ACHN (cell line): ENCODE data around the gene PSG5.
"Not testable (repeated sequence)": the region's sequence is repeated elsewhere in the genome, so short reads cannot be mapped to it uniquely, and the experiment has no call there.

Experiments used
- DNase-seq: peaks from one replicate; pipeline ENCODE4 v3.0.0-alpha.2; 2015
- in situ Hi-C: cut with HindIII; loops from 2 replicates; pipeline ENCODE4 v1.10.0; 2017; ENCODE audit warnings: low sequenced_read_pairs, low pct_ligation_motif_present, low pct_unique_long_range_greater_than_20kb

The PSG5 gene

GRCh38 chr19:43194397-43194796 is 8.1 kb upstream of the PSG5 start:
- DNase-seq, in situ Hi-C loops: not testable (repeated sequence)

- DNase-seq, in situ Hi-C loops: not testable (repeated sequence)
These were observed 6.2 kb upstream of the PSG5 start for GRCh38 chr19:43192381-43193155.

- in situ Hi-C loops, DNase-seq: not testable (repeated sequence)
These were observed 1.8 kb upstream of the PSG5 start for GRCh38 chr19:43188092-43188491.

- in situ Hi-C loops, result not testable (repeated sequence)
- peak; percentile 31 for DNase-seq
These were observed 4.2 kb downstream of the PSG5 start for GRCh38 chr19:43181869-43182771.

GRCh38 chr19:43179569-43180147 is 6.7 kb downstream of the PSG5 start:
- in situ Hi-C loops, DNase-seq: not testable (repeated sequence)

- DNase-seq, in situ Hi-C loops: not testable (repeated sequence)
These were observed 7.8 kb downstream of the PSG5 start for GRCh38 chr19:43178577-43178976.

GRCh38 chr19:43165906-43166305 is 20.4 kb downstream of the PSG5 start:
- in situ Hi-C loops, DNase-seq: not testable (repeated sequence)

- DNase-seq, in situ Hi-C loops: not testable (repeated sequence)
These were observed 23.2 kb downstream of the PSG5 start for GRCh38 chr19:43163135-43163534.

GRCh38 chr19:43162261-43162660 is 24.1 kb downstream of the PSG5 start:
- DNase-seq, in situ Hi-C loops: not testable (repeated sequence)

- in situ Hi-C loops, result no loop called here
- DNase-seq, result no peak
These were observed 34.1 kb downstream of the PSG5 start for GRCh38 chr19:43152214-43152613.

- DNase-seq, in situ Hi-C loops: not testable (repeated sequence)
These were observed 36.5 kb downstream of the PSG5 start for GRCh38 chr19:43149788-43150187.

GRCh38 chr19:43148233-43148632 is 38.1 kb downstream of the PSG5 start:
- no peak for DNase-seq

GRCh38 chr19:43141763-43142162 is 44.6 kb downstream of the PSG5 start:
- in situ Hi-C loops, result not testable (repeated sequence)

More at GRCh38 chr19:43148233-43148632, 38.1 kb downstream of the PSG5 start:
- in situ Hi-C loops, result no loop called here

GRCh38 chr19:43132696-43133095 is 53.6 kb downstream of the PSG5 start:
- in situ Hi-C loops, result no loop called here
- DNase-seq, result no peak

More at GRCh38 chr19:43141763-43142162, 44.6 kb downstream of the PSG5 start:
- not testable (repeated sequence) for DNase-seq

GRCh38 chr19:43131281-43131842 is 55.0 kb downstream of the PSG5 start:
- in situ Hi-C loops, DNase-seq: not testable (repeated sequence)

GRCh38 chr19:43129197-43129596 is 57.1 kb downstream of the PSG5 start:
- in situ Hi-C loops, DNase-seq: not testable (repeated sequence)

GRCh38 chr19:43127336-43127735 is 59.0 kb downstream of the PSG5 start:
- DNase-seq, in situ Hi-C loops: not testable (repeated sequence)

GRCh38 chr19:43126720-43127119 is 59.6 kb downstream of the PSG5 start:
- in situ Hi-C loops, result no loop called here
- DNase-seq, result no peak
